MM.1S (cell line): ENCODE data around the gene ANP32B.
"Not testable (repeated sequence)": the region's sequence is repeated elsewhere in the genome, so short reads cannot be mapped to it uniquely, and the experiment has no call there.

Experiments
- DNase-seq: peaks from one replicate; pipeline ENCODE4 v3.0.0-alpha.2; 2015
- H2AFZ ChIP-seq: fragments of 300-600 bp; sonication (generic); 2 replicates; pipeline ENCODE4 v1.6.0; 2016; ENCODE audit warnings: antibody characterized with exemption, low read length
- H3F3A ChIP-seq: fragments of 300-600 bp; sonication (generic); 2 replicates; pipeline ENCODE4 v1.6.1; 2016; ENCODE audit warnings: mild to moderate bottlenecking, antibody characterized with exemption, low read length, moderate library complexity, mixed read lengths; ENCODE audit not compliant: insufficient read depth
- H3K27ac ChIP-seq: fragments of 300-600 bp; sonication (generic); 2 replicates; pipeline ENCODE4 v1.5.1; 2016; ENCODE audit warnings: mild to moderate bottlenecking, low read length
- H3K27me3 ChIP-seq: fragments of 300-600 bp; sonication (generic); replicated peaks from 2 replicates; pipeline ENCODE4 v1.6.0; 2016; ENCODE audit warnings: low read length; ENCODE audit not compliant: insufficient read depth
- H3K36me3 ChIP-seq: fragments of 300-600 bp; sonication (generic); replicated peaks from 2 replicates; pipeline ENCODE4 v1.6.1; 2016; ENCODE audit warnings: mild to moderate bottlenecking, low read length, mixed read lengths; ENCODE audit not compliant: insufficient read depth
- H3K4me1 ChIP-seq: fragments of 300-600 bp; sonication (generic); 2 replicates; pipeline ENCODE4 v1.6.1; 2016; ENCODE audit warnings: low read length, mixed read lengths
- H3K4me2 ChIP-seq: fragments of 300-600 bp; sonication (generic); 2 replicates; pipeline ENCODE4 v1.6.0; 2016; ENCODE audit warnings: low read depth, low read length
- H3K4me3 ChIP-seq: fragments of 300-600 bp; sonication (generic); 2 replicates; pipeline ENCODE4 v1.5.1; 2016; ENCODE audit warnings: low read length, mixed read lengths
- H3K79me2 ChIP-seq: fragments of 300-600 bp; sonication (generic); 2 replicates; pipeline ENCODE4 v1.6.1; 2016; ENCODE audit warnings: mixed run types, low read length, mixed read lengths
- H3K9ac ChIP-seq: fragments of 300-600 bp; sonication (generic); 2 replicates; pipeline ENCODE4 v1.6.1; 2016; ENCODE audit warnings: low read length, mixed read lengths
- H3K9me2 ChIP-seq: fragments of 300-600 bp; sonication (generic); replicated peaks from 2 replicates; pipeline ENCODE4 v1.6.1; 2016; ENCODE audit warnings: mild to moderate bottlenecking, low read length, mixed read lengths; ENCODE audit not compliant: insufficient read depth
- H3K9me3 ChIP-seq: fragments of 300-600 bp; sonication (generic); replicated peaks from 2 replicates; pipeline ENCODE4 v1.6.1; 2016; ENCODE audit warnings: mild to moderate bottlenecking, low read length, mixed read lengths; ENCODE audit not compliant: insufficient read depth
- H4K20me1 ChIP-seq: fragments of 300-600 bp; sonication (generic); 2 replicates; pipeline ENCODE4 v1.6.1; 2016; ENCODE audit warnings: mild to moderate bottlenecking, low read length, moderate library complexity, mixed read lengths; ENCODE audit not compliant: insufficient read depth
- CTCF ChIP-seq: fragments of 300-600 bp; sonication (generic); IDR thresholded peaks from 2 replicates; pipeline ENCODE4 v1.5.1; 2016; ENCODE audit warnings: antibody characterized with exemption, low read length, mixed read lengths
- EZH2 ChIP-seq: fragments of 300-600 bp; sonication (generic); optimal IDR thresholded peaks from 2 replicates; pipeline ENCODE3; 2017; ENCODE audit warnings: low read depth, mild to moderate bottlenecking, antibody characterized with exemption, low read length, mixed read lengths
- EZH2phosphoT487 ChIP-seq: fragments of 300-600 bp; sonication (generic); IDR thresholded peaks from 2 replicates; pipeline ENCODE4 v1.6.1; 2018; ENCODE audit warnings: antibody characterized with exemption, low read length

Gene ANP32B

GRCh38 chr9:97993000-97993399 is 9.9 kb downstream of the ANP32B start:
- no peaks in the 10 kb centered on the region for H3K9me3 ChIP-seq
- H3F3A ChIP-seq: 0 out of 2 replicates have a peak, but pooled peaks cover 4% of the 10 kb centered on the region
- H4K20me1 ChIP-seq: peaks cover 78% of the 10 kb centered on the region
- peaks cover 23% of the 10 kb centered on the region for H3K4me1 ChIP-seq
- H3K9me2 ChIP-seq: no peaks in the 10 kb centered on the region
- no peak overlapping the region for H2AFZ ChIP-seq
- H3K79me2 ChIP-seq: peaks cover 100% of the 10 kb centered on the region
- H3K9ac ChIP-seq: no peak overlapping the region
- no peak overlapping the region for H3K27ac ChIP-seq
- H3K4me2 ChIP-seq: no peak overlapping the region
- no peak for DNase-seq
- peaks cover 17% of the 10 kb centered on the region; the same call in 1 of the 2 replicates for H3K36me3 ChIP-seq
- H3K4me3 ChIP-seq: no peak overlapping the region
- no peaks in the 10 kb centered on the region for H3K27me3 ChIP-seq
- no peak for TF ChIP-seq EZH2
- no peak for TF ChIP-seq EZH2phosphoT487
- no peak for TF ChIP-seq CTCF

- Histone ChIP-seq H2AFZ (no peak overlapping the region), H3K4me3 (no peak overlapping the region), H3K9ac (no peak overlapping the region), H3F3A (0 out of 2 replicates have a peak, but pooled peaks cover 4% of the 10 kb centered on the region), H3K27me3 (no peaks in the 10 kb centered on the region), H3K9me3 (no peaks in the 10 kb centered on the region), H3K27ac (no peak overlapping the region), H3K9me2 (no peaks in the 10 kb centered on the region), H4K20me1 (peaks cover 62% of the 10 kb centered on the region), H3K36me3 (peaks cover 28% of the 10 kb centered on the region), H3K79me2 (peaks cover 97% of the 10 kb centered on the region), H3K4me1 (peaks cover 27% of the 10 kb centered on the region), H3K4me2 (no peak overlapping the region)
- no peak for TF ChIP-seq CTCF
- no peak for TF ChIP-seq EZH2
- TF ChIP-seq EZH2phosphoT487: no peak
- no peak for DNase-seq
Observed at GRCh38 chr9:97994703-97995102, 11.6 kb downstream of the ANP32B start.

GRCh38 chr9:97996676-97997075 is 13.5 kb downstream of the ANP32B start:
- peaks cover 96% of the 10 kb centered on the region for H3K79me2 ChIP-seq
- not testable (repeated sequence) for H3K27ac ChIP-seq, H3K27me3 ChIP-seq, H3K9me3 ChIP-seq, H3F3A ChIP-seq, H3K4me2 ChIP-seq, H3K4me3 ChIP-seq, DNase-seq, H2AFZ ChIP-seq, H3K9me2 ChIP-seq, H3K9ac ChIP-seq
- peaks cover 32% of the 10 kb centered on the region for H3K36me3 ChIP-seq
- peaks cover 43% of the 10 kb centered on the region for H4K20me1 ChIP-seq
- peaks cover 21% of the 10 kb centered on the region for H3K4me1 ChIP-seq

GRCh38 chr9:97997330-97998276 is 14.5 kb downstream of the ANP32B start:
- H2AFZ ChIP-seq: no peak overlapping the region
- H3K4me3 ChIP-seq: no peak overlapping the region
- peaks cover 34% of the 10 kb centered on the region for H4K20me1 ChIP-seq
- H3K27me3 ChIP-seq: no peaks in the 10 kb centered on the region
- no peak overlapping the region for H3K4me2 ChIP-seq
- H3K79me2 ChIP-seq: peaks cover 96% of the 10 kb centered on the region
- no peaks in the 10 kb centered on the region for H3K9me3 ChIP-seq
- TF ChIP-seq EZH2phosphoT487 (no peak), CTCF (no peak), EZH2 (no peak)
- DNase-seq: no peak
- H3K27ac ChIP-seq: no peak overlapping the region
- H3K36me3 ChIP-seq: peaks cover 34% of the 10 kb centered on the region
- no peak overlapping the region for H3K9ac ChIP-seq
- 0 out of 2 replicates have a peak, but pooled peaks cover 4% of the 10 kb centered on the region for H3F3A ChIP-seq
- H3K9me2 ChIP-seq: no peaks in the 10 kb centered on the region
- H3K4me1 ChIP-seq: peaks cover 21% of the 10 kb centered on the region
